Brain pericyte (primary cell): Measurements from ENCODE around the gene SLC13A3.

Source experiments
- DNase-seq: peaks from one replicate; pipeline ENCODE4 v3.0.0-alpha.2; 2012; ENCODE audit warnings: low read depth, low spot score

SLC13A3 gene

DNA sequence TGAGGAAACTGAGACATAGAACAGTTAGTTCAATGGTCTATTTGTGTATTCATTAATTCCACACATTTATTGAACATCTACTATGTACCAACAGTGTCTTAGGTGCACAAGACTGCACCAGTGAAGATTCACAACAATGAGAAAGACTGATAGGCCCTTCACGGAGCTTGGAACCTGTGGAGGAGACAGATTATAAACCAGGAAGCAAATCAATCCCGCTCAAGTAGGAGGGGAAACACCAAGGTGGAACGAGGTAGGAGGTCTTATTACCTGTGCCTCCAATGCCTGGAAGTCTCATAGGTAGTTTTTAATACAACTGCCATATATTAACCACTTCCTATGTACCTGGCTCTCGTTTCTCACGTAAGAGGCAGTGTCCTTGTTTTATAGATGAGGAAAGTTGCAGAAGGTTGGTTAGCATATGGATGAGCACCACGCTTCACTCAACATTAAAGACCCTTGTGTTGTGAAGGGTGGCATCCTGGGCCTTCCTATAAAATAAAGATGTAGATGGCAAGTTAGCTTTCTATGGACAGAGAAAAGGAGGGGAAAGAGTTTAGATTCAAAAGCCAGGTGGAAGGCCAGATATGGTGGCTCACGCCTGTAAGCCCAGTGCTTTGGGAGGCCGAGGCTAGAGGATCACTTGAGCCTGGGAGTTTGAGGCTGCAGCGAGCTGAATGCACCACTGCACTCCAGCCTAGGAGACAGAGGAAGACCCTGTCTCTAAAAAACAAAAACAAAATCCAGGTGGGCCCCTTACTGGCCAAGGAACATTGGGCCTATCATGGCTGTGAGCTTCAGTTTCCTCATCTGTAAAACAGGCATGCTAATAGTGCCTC lies 45.1 kb downstream of the SLC13A3 start:
- DNase-seq, result no peak

GRCh38 chr20:46605181-46605580 lies 46.1 kb downstream of the SLC13A3 start:
- DNase-seq, result no peak

GRCh38 chr20:46604551-46605133 lies 46.6 kb downstream of the SLC13A3 start:
- no peak for DNase-seq

DNA sequence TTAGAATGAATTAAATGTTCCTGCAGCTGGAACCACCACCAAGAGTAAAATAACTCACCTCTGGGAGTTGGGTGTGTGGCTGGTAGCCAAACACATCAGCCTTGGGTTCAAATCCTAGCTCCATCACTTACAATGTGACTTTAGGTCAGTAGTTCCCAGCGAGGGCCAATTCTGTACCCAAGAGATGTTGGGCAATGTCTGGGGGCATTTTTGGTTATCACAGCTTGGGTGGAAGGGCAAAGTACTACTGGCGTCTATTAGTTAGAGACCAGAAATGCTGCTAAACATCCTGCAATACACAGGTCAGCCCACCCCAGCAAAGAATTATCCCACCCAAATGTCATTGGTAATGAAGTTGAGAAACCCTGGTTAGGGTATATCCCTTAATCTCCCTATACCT lies 48.8 kb downstream of the SLC13A3 start:
- DNase-seq, result no peak

DNA sequence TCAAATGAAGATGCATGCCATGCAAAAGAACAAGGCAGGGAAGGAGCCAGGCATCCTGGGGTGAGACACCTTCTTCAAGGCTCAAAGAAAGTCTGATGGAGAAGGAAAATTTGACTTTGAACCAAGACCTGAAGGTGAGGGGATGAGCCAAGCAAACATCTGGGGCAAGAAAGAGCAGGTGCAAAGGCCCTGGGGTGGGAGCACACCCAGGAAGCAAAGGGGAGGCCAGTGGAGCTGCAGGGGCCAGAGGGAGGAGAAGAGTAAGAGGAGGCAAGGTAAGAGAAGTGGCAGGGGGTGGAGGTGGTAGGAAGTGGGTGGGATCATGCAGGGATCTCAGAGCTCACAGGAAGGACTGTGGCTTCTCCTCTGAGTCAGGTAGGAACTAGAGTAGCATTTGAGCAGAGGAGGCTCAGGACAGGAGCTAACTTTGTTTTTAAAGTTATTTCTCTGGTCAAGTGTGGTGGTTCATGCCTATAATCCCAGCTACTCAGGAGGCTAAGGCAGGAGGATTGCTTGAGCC lies 49.6 kb downstream of the SLC13A3 start:
- DNase-seq, result no peak

- no peak for DNase-seq
Measured at GRCh38 chr20:46600286-46600752, 50.9 kb downstream of the SLC13A3 start.

GRCh38 chr20:46599227-46599987 lies 51.9 kb downstream of the SLC13A3 start:
- DNase-seq, result no peak

DNA sequence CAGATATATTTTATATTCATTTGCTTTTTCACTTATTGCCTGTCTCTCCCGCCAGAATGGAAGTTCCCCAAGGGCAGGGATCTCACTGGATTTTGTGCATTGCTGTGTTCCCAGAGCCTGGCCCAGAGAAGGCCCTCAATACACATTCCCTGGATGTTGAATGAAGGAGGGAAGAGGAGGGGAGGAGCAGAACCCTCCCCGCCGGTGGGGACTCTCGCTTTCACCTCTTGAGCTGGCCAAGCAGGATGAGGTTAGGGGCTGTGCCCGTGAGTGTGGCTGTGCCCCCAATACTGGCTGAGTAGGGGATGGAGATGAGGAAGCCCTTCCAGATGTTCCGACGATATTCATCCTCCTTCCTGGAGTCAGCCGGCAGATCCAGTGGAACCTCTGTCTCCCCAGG lies 55.3 kb downstream of the SLC13A3 start:
- DNase-seq, result no peak

DNA sequence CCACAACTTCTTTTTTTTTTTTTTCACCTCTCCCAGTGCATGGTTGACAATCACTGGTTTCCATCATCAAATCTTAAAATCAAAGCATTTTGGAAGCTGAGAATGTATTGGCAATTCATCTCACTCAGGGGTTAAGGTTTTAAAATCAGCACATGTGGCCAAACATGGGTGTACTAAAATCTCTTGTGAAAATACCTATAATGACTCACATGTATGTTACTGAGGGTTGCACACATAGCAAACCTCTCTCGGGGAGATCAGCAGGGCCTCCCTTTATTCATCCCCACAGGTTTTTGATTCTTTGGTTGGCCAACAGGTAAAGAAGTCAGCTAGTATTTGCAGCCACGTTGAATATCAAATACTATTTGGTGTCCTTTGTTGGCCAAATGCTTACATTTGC lies 56.5 kb downstream of the SLC13A3 start:
- DNase-seq, result no peak

GRCh38 chr20:46592580-46593362 lies 58.5 kb downstream of the SLC13A3 start:
- DNase-seq, result no peak

DNA sequence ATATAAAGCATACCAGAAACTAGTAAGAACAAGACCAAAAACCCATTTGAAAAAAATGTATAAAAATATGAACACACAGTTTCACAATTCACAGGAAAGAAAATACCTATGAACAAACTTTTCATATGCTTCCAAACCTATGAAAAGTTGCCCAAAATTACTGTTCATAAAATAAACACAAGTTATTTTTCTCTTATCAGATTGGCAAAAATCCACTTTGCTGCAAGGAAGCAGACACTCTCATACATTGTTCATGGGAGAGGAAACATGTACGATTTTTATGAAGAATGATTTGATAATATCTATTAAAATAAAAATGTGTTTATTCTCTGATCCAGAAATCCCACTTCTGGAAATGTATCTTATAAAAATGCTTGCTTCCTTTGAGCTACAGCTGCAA lies 60.8 kb downstream of the SLC13A3 start:
- DNase-seq, result no peak

DNA sequence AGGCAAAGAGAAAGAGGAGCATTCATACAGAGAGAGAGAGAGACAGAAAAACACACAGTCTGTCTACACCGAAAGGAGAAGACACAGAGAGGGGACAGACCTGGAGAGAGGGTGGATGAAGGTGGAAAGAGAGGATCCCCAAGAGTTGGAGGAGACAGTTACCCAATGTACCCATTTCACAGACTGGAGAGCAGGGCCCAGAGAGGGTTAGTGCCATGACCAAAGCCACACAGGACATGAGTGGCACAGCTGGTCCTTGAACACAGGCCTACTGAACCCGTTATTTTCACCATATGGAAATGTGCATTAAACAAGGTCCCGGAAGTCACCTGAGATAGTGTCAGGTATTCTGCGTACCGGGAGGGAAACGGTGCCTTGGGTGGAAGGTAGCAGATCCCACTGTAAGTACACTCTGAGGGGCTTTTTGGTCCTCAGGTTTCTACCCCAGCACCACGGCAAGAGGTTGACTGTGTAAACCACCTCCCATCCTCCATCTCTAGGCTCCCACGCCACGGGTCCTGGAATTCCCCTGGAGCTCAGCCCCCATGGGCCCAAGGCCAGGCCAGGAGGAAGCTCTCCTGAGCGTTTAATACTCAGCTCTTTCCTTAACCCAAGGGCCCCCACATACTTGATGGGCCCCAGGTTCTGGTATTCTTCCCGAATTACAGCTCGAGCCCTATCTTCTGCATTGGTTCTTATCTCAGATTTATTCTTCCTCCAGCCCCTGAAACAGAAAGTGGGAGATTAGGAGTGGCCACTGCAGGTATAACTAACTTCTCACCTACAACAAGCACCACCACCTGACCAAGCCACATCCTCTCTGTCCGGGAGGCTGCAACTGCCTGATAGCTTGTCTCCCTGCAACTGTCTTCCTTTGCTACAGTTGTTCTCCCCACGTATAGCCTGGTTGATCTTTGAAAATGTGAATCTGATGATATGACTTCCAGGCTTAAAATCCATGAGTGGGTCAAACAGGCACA lies 62.4 kb downstream of the SLC13A3 start:
- DNase-seq, result no peak

DNA sequence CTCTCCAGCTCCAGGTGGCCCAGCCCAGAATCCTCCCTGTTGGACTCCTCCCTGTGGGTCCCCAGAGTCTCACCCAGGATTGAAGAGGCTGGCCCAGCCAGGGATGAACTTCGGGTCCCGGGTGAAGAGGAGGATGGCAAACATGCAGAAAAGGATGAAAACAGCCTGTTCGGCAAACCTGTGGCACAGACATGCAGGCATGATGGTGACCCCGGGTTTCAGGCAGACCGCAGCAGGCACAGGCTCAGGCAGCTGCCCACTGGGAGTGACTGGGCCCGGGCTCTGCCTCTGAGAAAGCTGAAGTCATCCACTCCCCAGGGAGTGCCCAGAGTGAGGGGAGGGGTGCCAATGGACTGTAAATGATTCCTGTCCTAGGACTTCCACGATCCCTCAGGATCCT lies 63.3 kb downstream of the SLC13A3 start:
- DNase-seq, result no peak

- DNase-seq, result no peak
Measured at GRCh38 chr20:46586724-46587123, 64.5 kb downstream of the SLC13A3 start.

- no peak for DNase-seq
Measured at GRCh38 chr20:46584508-46584907, 66.8 kb downstream of the SLC13A3 start.

DNA sequence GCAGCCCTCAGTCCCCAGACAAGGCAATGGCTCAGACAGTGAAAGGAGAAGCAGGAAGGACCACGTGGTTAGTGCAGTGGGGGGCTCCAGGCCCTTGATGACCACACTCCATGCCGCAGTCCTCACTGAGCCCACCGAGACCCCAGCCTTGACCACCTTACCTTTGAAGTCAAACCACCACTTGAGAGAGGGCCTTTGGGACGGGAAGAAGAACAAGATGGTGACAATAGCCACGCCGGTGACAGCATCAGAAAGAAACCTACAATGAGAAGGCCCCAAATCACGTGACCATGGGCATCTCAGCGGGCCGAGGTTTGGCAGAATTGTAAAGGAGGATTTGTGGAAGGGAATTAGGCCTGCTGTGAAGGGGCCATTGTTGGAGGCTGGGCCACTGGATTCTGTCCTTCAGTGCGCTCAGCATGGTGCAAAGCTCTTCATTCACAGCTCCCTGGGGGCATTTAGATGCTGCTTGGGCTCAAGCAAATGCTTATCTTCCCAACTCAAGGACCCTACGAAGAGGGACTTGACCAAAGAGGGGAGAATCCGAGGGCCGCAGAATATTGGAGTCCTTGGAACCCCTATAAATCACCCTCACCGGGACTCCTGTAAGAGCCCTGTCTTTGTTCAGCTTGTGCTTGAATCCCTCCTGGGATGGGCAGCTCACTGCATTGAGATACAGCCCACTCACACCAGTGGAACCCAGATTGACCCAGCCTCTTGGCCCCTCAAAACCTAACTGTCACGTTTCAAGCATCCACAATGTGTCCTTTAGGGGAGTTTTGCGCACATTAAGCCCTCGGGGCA lies 67.6 kb downstream of the SLC13A3 start:
- no peak for DNase-seq

GRCh38 chr20:46582648-46583047 lies 68.6 kb downstream of the SLC13A3 start:
- no peak for DNase-seq

- DNase-seq, result no peak
Measured at GRCh38 chr20:46581391-46581790, 69.9 kb downstream of the SLC13A3 start.

GRCh38 chr20:46580613-46581205 lies 70.5 kb downstream of the SLC13A3 start:
- no peak for DNase-seq
